H1 (cell line): ENCODE data around the gene FA2H. TPM values are rescaled to one million over a fixed set of nuclear protein-coding genes. Genes with fewer than 3 reads are reported as not detected.

Experiments
- CTCF ChIA-PET: fragments of 300-600 bp; sonication (Branson Sonifier 250); formaldehyde crosslinking; loops from one replicate; lab custom pipeline; 2021; ENCODE audit not compliant: partially characterized antibody; lab: Charles Lee
- POLR2A ChIA-PET: fragments of 300-600 bp; sonication (Branson Sonifier 250); formaldehyde crosslinking; loops from one replicate; lab custom pipeline; 2021; ENCODE audit warnings: inconsistent platforms; ENCODE audit not compliant: partially characterized antibody; lab: Charles Lee
- DNase-seq, 2 experiments: peaks; one replicate each; pipeline versions ENCODE4 v3.0.0 to v3.0.0-alpha.2; 2010 to 2022; ENCODE audit warnings: low spot score in 2 of 2, low read depth in 1 of 2, mixed read lengths in 1 of 2
- FAIRE-seq: peaks from 2 replicates; lab custom pipeline; 2011; peaks lifted over from hg19 to GRCh38; lab: Jason Lieb, UNC
- H2AFZ ChIP-seq: 2 replicates; pipeline ENCODE4 v1.8.1; 2012; ENCODE audit warnings: low read length, inconsistent platforms
- H2AK5ac ChIP-seq: 2 replicates; pipeline ENCODE4 v1.6.1; 2013; ENCODE audit warnings: low read depth, low read length
- H2BK120ac ChIP-seq: replicated peaks from 2 replicates; pipeline ENCODE3; 2013; ENCODE audit warnings: low read depth, low read length, inconsistent platforms
- H2BK12ac ChIP-seq: 2 replicates; pipeline ENCODE4 v1.6.1; 2013; ENCODE audit warnings: low read depth, low read length
- H2BK15ac ChIP-seq: 2 replicates; pipeline ENCODE4 v1.6.1; 2013; ENCODE audit warnings: low read length
- H2BK20ac ChIP-seq: 2 replicates; pipeline ENCODE4 v1.6.1; 2013; ENCODE audit warnings: low read length
- H2BK5ac ChIP-seq: 2 replicates; pipeline ENCODE4 v1.6.1; 2013; ENCODE audit warnings: low read depth, low read length
- H3K14ac ChIP-seq: 2 replicates; pipeline ENCODE4 v1.6.1; 2013; ENCODE audit warnings: inconsistent platforms; ENCODE audit not compliant: insufficient read length
- H3K18ac ChIP-seq: 2 replicates; pipeline ENCODE4 v1.6.1; 2013; ENCODE audit warnings: low read length; ENCODE audit errors: extremely low read depth
- H3K23ac ChIP-seq: 2 replicates; pipeline ENCODE4 v1.6.1; 2013; ENCODE audit warnings: inconsistent platforms; ENCODE audit not compliant: insufficient read length
- H3K23me2 ChIP-seq: 2 replicates; pipeline ENCODE4 v1.6.1; 2013; ENCODE audit warnings: low read depth, low read length
- H3K27ac ChIP-seq: 2 replicates; pipeline ENCODE4 v1.6.1; 2011; ENCODE audit warnings: low read depth, low read length, inconsistent platforms
- H3K27me3 ChIP-seq, 4 experiments: replicated peaks in 1 of 4; 1 replicate in 1 of 4; 2 replicates in 3 of 4; pipeline versions ENCODE4 v1.6.1 to v1.8.1; 2011 to 2013; ENCODE audit warnings: low read length in 3 of 4, mild to moderate bottlenecking in 3 of 4, inconsistent platforms in 2 of 4, mixed read lengths in 2 of 4, moderate library complexity in 1 of 4; ENCODE audit not compliant: control insufficient read depth in 3 of 4, insufficient read depth in 3 of 4; ENCODE audit errors: extremely low read depth in 1 of 4
- H3K36me3 ChIP-seq, 4 experiments: 2 replicates each; pipeline versions ENCODE4 v1.6.1 to v1.8.1; 2011 to 2013; ENCODE audit warnings: mild to moderate bottlenecking in 4 of 4, low read length in 3 of 4, moderate library complexity in 2 of 4, control low read depth in 1 of 4, inconsistent platforms in 1 of 4; ENCODE audit not compliant: insufficient read depth in 4 of 4, control insufficient read depth in 2 of 4
- H3K4ac ChIP-seq: replicated peaks from 2 replicates; pipeline ENCODE3; 2013; ENCODE audit warnings: low read length, low read depth, mixed read lengths, inconsistent platforms; ENCODE audit not compliant: insufficient read length
- H3K4me1 ChIP-seq, 4 experiments: replicated peaks in 1 of 4; 1 replicate in 1 of 4; 2 replicates in 3 of 4; pipeline versions ENCODE4 v1.6.1 to v1.8.1; 2011 to 2013; ENCODE audit warnings: low read length in 3 of 4, inconsistent platforms in 2 of 4, mixed read lengths in 1 of 4; ENCODE audit not compliant: insufficient read depth in 4 of 4, control insufficient read depth in 3 of 4
- H3K4me2 ChIP-seq, 2 experiments: 2 replicates each; pipeline versions ENCODE4 v1.6.1 to v1.8.1; 2011 to 2013; ENCODE audit warnings: low read depth in 2 of 2, low read length in 2 of 2, control low read depth in 1 of 2, inconsistent platforms in 1 of 2, mild to moderate bottlenecking in 1 of 2; ENCODE audit not compliant: insufficient read depth in 1 of 2
- H3K4me3 ChIP-seq, 4 experiments: fragments of 200-600, 300-600 bp in 1 of 4; sonication (generic), shearing (Covaris generic), sonication (Bioruptor Twin) in 1 of 4; 2 replicates each; pipeline versions ENCODE4 v1.5.1 to v1.8.1; 2011 to 2016; ENCODE audit warnings: low read length in 4 of 4, low read depth in 3 of 4, control low read depth in 2 of 4, inconsistent platforms in 2 of 4, mild to moderate bottlenecking in 2 of 4, mixed read lengths in 1 of 4, moderate library complexity in 1 of 4; ENCODE audit not compliant: insufficient read depth in 2 of 4; ENCODE audit errors: extremely low read depth in 1 of 4
- H3K56ac ChIP-seq: replicated peaks from 2 replicates; pipeline ENCODE3; 2013; ENCODE audit warnings: low read depth, mild to moderate bottlenecking, mixed read lengths, low read length, inconsistent platforms; ENCODE audit not compliant: insufficient read length
- H3K79me1 ChIP-seq: 2 replicates; pipeline ENCODE4 v1.6.1; 2013; ENCODE audit warnings: low read depth, low read length, control low read depth
- H3K79me2 ChIP-seq, 2 experiments: 2 replicates each; pipeline versions ENCODE4 v1.6.1 to v1.8.1; 2012 to 2013; ENCODE audit warnings: low read length in 2 of 2, mild to moderate bottlenecking in 2 of 2, inconsistent platforms in 1 of 2; ENCODE audit not compliant: insufficient read depth in 2 of 2, control insufficient read depth in 1 of 2
- H3K9ac ChIP-seq, 4 experiments: replicated peaks in 1 of 4; 1 replicate in 1 of 4; 2 replicates in 3 of 4; pipeline versions ENCODE4 v1.6.1 to v1.8.1; 2011 to 2013; ENCODE audit warnings: low read depth in 3 of 4, low read length in 3 of 4, control low read depth in 2 of 4, mild to moderate bottlenecking in 2 of 4, moderate library complexity in 2 of 4, inconsistent platforms in 1 of 4; ENCODE audit errors: extremely low read depth in 1 of 4
- H3K9me3 ChIP-seq, 2 experiments: 2 replicates each; pipeline versions ENCODE4 v1.6.1 to v1.8.1; 2012 to 2013; ENCODE audit warnings: mild to moderate bottlenecking in 2 of 2, moderate library complexity in 2 of 2, control low read depth in 1 of 2, inconsistent platforms in 1 of 2, low read depth in 1 of 2, low read length in 1 of 2, mixed read lengths in 1 of 2; ENCODE audit not compliant: insufficient read depth in 2 of 2
- H4K20me1 ChIP-seq, 2 experiments: replicated peaks in 1 of 2; 2 replicates each; pipeline versions ENCODE3 to v1.8.1; 2011 to 2013; ENCODE audit warnings: inconsistent platforms in 2 of 2, low read length in 2 of 2, mild to moderate bottlenecking in 1 of 2; ENCODE audit not compliant: insufficient read depth in 2 of 2, control insufficient read depth in 1 of 2
- H4K5ac ChIP-seq: 2 replicates; pipeline ENCODE4 v1.6.1; 2013; ENCODE audit warnings: low read length, low read depth, mixed read lengths, inconsistent platforms; ENCODE audit not compliant: insufficient read length
- H4K8ac ChIP-seq: 2 replicates; pipeline ENCODE4 v1.8.0; 2013; ENCODE audit warnings: mild to moderate bottlenecking, moderate library complexity, low read length, inconsistent platforms; ENCODE audit not compliant: insufficient read depth; ENCODE audit errors: extremely low read depth
- H4K91ac ChIP-seq: replicated peaks from 2 replicates; pipeline ENCODE3; 2013; ENCODE audit warnings: low read length, mixed read lengths, inconsistent platforms; ENCODE audit not compliant: insufficient read length
- ATF2 ChIP-seq: IDR thresholded peaks from 2 replicates; pipeline ENCODE4 v1.6.1; 2012; ENCODE audit warnings: low read length, inconsistent platforms
- BRCA1 ChIP-seq: IDR thresholded peaks from 2 replicates; pipeline ENCODE4 v1.6.1; 2012; ENCODE audit warnings: low read depth, low read length, improper control_type of control experiment
- EGR1 ChIP-seq: IDR thresholded peaks from 2 replicates; pipeline ENCODE4 v1.6.1; 2011; ENCODE audit warnings: low read depth, low read length, borderline replicate concordance
- MAFK ChIP-seq: IDR thresholded peaks from 2 replicates; pipeline ENCODE4 v1.6.1; 2012; ENCODE audit warnings: low read depth, mild to moderate bottlenecking, improper control_type of control experiment, low read length
- RAD21 ChIP-seq, 2 experiments: IDR thresholded peaks in 1 of 2; conservative IDR thresholded peaks in 1 of 2; 2 replicates each; pipeline ENCODE4 v1.6.1; 2011; ENCODE audit warnings: low read depth in 2 of 2, low read length in 2 of 2, improper control_type of control experiment in 1 of 2, inconsistent platforms in 1 of 2, mild to moderate bottlenecking in 1 of 2, moderate library complexity in 1 of 2
- RNF2 ChIP-seq: fragments of 200-900, 300-1000 bp; sonication (generic); IDR thresholded peaks from 2 replicates; pipeline ENCODE4 v1.7.1; 2016; ENCODE audit warnings: borderline replicate concordance, low read depth, mild to moderate bottlenecking, antibody characterized with exemption, low read length; ENCODE audit not compliant: poor library complexity, severe bottlenecking; ENCODE audit errors: missing control alignments
- SP1 ChIP-seq: IDR thresholded peaks from 2 replicates; pipeline ENCODE4 v1.6.1; 2011; ENCODE audit warnings: low read depth, low read length
- SP4 ChIP-seq: IDR thresholded peaks from 2 replicates; pipeline ENCODE4 v1.6.1; 2012; ENCODE audit warnings: low read length, inconsistent platforms
- ZNF274 ChIP-seq: IDR thresholded peaks from 2 replicates; pipeline ENCODE4 v1.7.0; 2012; ENCODE audit warnings: low read length, borderline replicate concordance; ENCODE audit errors: extremely low read depth
- WGBS, 2 experiments: shearing (Covaris generic) in 1 of 2; methylation state at CpG; one replicate each; pipeline versions ENCODE4 v1.1.6 to v1.1.7; 2013 to 2015; ENCODE audit warnings: low lambda C conversion rate in 2 of 2, mixed read lengths in 2 of 2, inconsistent platforms in 1 of 2, low coverage in 1 of 2, missing lambda C conversion rate in 1 of 2; ENCODE audit not compliant: insufficient replicate concordance in 2 of 2, insufficient coverage in 1 of 2, insufficient read length in 1 of 2; ENCODE audit errors: extremely low coverage in 1 of 2, missing lambda C conversion rate in 1 of 2; 5-methylcytosine and 5-hydroxymethylcytosine counted together
- polyA plus RNA-seq, 7 experiments: library from polyadenylated mRNA; depleted of rRNA in 3 of 7; stranded (reverse) in 5 of 7; unstranded in 2 of 7; fragments of >200 nt in 5 of 7; fragments of 200-250 nt in 2 of 7; gene quantifications; 1 replicate in 5 of 7; 2 replicates in 1 of 7; 4 replicates in 1 of 7; pipeline versions ENCODE4 v1.2.1 to v1.2.3, GENCODE V29; 2011 to 2013; ENCODE audit warnings: missing spikeins in 2 of 7, mixed read lengths in 2 of 7
- total RNA-seq: library from RNA; stranded (reverse); fragmentation: NEBNext Ultra II Directional; extraction: Animal tissue kit (Norgen Biotek cat#: 25700); gene quantifications from 2 replicates; pipeline ENCODE4 v1.2.1, GENCODE V29; 2021

Gene FA2H
- total and polyA plus RNA-seq, 2 of the 8 experiments (the other 6 are each of a cell fraction or from before 2014, with no cell fraction given), result 2.1 to 2.5 TPM

- Histone ChIP-seq H3K9ac (no peak overlapping the region), H3K4ac (no peak overlapping the region), H3K4me1 (peaks cover 0 to 9% (median 2%) of the 10 kb centered on the region in 4 experiments; a peak in 5 of 7 replicates)
- TF ChIP-seq RAD21 (IDR thresholded peaks at IDR 0.05 in 1 of 2, conservative IDR thresholded peaks at IDR 0.05 in 1 of 2; ENCODE audit: low read depth in 2 of 2, low read length in 2 of 2) (no peak), SP1 (no peak), RNF2 (no peak), MAFK (no peak), EGR1 (no peak), ZNF274 (no peak), BRCA1 (no peak), SP4 (no peak), ATF2 (no peak)
- TF ChIP-seq, all 59 proteins: peak for 0
- Histone ChIP-seq H3K9me3 (peaks cover 16 to 31% of the 10 kb centered on the region in 2 experiments), H3K23me2 (no peaks in the 10 kb centered on the region), H3K36me3 (no peaks in the 10 kb centered on the region), H2BK15ac (no peak overlapping the region), H2BK20ac (no peak overlapping the region), H2AK5ac (no peak overlapping the region), H4K91ac (no peak overlapping the region), H3K56ac (no peak overlapping the region), H3K27ac (no peak overlapping the region), H4K8ac (no peak overlapping the region), H3K18ac (no peak overlapping the region), H3K4me3 (no peak overlapping the region), H3K14ac (no peak overlapping the region), H3K23ac (no peak overlapping the region), H3K79me1 (no peaks in the 10 kb centered on the region), H2BK5ac (no peak overlapping the region), H4K20me1 (no peaks in the 10 kb centered on the region), H2AFZ (no peak overlapping the region), H3K4me2 (no peak overlapping the region), H2BK12ac (no peak overlapping the region), H3K27me3 (peaks cover 4 to 8% (median 7%) of the 10 kb centered on the region in 4 experiments; a peak in 6 of 7 replicates), H4K5ac (no peak overlapping the region), H2BK120ac (no peak overlapping the region), H3K79me2 (no peaks in the 10 kb centered on the region)
- CTCF ChIA-PET, result interaction anchor here (0.8 kb wide), 3 partner anchors 10 to 41 kb away, joined by 3 to 5 read pairs (median 3); no protein-coding TSS in a partner anchor
- FAIRE-seq (no peak), DNase-seq (no peak)
- POLR2A ChIA-PET, result interaction anchor here (0.7 kb wide), 1 partner anchor 9 kb away, joined by 4 read pairs; no protein-coding TSS in a partner anchor
- 89 to 100% methylated on average over 1 to 7 of the region's 7 CpGs for WGBS, 2 experiments
Observed at GRCh38 chr16:74807052-74807646, 32.5 kb upstream of the FA2H start.
